NCI-H187 (cell line): ENCODE measurements around the gene TPX2.

Source experiments
- DNase-seq, 2 experiments: peaks; one replicate each; lab custom pipeline; 2025; lab: John Stamatoyannopoulos, UW

TPX2 gene

GRCh38 chr20:31849306-31849930, 110.3 kb downstream of the TPX2 start:
- peak; percentile 16 to 29 for DNase-seq
